ENCODE measurements around the gene TBC1D24.

Gene TBC1D24

DNA sequence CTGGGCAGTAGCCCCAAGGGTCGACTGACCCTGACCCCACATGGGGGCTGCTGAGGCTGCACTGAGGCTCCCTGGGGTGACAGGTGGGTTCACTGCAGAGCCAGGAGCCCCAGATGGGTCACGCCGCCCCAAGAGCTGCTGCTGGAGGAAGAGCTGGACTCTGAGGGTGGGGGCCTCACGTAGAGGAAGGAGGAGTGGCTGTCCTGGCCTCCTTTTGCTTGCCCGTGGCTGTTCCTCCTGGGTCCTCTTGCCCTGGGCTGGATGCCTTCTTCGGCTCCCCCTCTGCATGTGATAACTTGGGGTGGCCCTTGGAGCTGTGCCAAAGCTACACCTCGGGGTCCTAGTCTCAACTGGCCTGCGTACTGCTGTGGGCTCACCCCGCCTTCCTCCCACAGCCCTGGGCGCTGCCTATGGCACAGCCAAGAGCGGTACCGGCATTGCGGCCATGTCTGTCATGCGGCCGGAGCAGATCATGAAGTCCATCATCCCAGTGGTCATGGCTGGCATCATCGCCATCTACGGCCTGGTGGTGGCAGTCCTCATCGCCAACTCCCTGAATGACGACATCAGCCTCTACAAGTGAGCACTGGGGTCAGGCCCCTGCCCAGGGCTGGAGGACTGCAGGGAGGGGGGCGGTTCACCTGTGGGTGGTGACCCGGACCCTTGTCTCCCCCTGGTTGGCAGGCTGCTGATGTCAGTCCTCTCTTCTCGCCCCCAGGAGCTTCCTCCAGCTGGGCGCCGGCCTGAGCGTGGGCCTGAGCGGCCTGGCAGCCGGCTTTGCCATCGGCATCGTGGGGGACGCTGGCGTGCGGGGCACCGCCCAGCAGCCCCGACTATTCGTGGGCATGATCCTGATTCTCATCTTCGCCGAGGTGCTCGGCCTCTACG lies 44.1 kb downstream of the TBC1D24 start:
- Mint-ChIP-seq H3K4me1 (ENCODE audit: low read depth) (peaks cover 53% of the 10 kb centered on the region), H3K36me3 (no peaks in the 10 kb centered on the region), H3K4me3 (peak overlapping the region; percentile 81), H3K27ac (peak overlapping the region; percentile 91), H3K9me3 (ENCODE audit: low read depth) (no peaks in the 10 kb centered on the region), H3K27me3 (no peaks in the 10 kb centered on the region)

DNA sequence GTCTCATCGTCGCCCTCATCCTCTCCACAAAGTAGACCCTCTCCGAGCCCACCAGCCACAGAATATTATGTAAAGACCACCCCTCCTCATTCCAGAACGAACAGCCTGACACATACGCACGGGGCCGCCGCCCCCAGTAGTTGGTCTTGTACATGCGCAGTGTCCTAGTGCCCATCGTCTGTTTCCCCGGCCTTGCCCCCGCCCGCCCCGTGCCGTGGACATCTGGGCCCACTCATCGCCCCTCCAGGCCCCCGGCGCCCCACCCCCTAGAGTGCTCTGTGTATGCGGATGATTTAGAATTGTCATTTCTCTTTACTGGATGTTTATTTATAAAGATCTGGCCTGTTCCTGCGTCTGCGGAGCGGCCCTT lies 44.8 kb downstream of the TBC1D24 start:
- Mint-ChIP-seq H3K4me1 (ENCODE audit: low read depth) (peaks cover 53% of the 10 kb centered on the region), H3K27ac (peak overlapping the region; percentile 91), H3K27me3 (no peaks in the 10 kb centered on the region), H3K36me3 (no peaks in the 10 kb centered on the region), H3K4me3 (peak overlapping the region; percentile 81), H3K9me3 (ENCODE audit: low read depth) (no peaks in the 10 kb centered on the region)

DNA sequence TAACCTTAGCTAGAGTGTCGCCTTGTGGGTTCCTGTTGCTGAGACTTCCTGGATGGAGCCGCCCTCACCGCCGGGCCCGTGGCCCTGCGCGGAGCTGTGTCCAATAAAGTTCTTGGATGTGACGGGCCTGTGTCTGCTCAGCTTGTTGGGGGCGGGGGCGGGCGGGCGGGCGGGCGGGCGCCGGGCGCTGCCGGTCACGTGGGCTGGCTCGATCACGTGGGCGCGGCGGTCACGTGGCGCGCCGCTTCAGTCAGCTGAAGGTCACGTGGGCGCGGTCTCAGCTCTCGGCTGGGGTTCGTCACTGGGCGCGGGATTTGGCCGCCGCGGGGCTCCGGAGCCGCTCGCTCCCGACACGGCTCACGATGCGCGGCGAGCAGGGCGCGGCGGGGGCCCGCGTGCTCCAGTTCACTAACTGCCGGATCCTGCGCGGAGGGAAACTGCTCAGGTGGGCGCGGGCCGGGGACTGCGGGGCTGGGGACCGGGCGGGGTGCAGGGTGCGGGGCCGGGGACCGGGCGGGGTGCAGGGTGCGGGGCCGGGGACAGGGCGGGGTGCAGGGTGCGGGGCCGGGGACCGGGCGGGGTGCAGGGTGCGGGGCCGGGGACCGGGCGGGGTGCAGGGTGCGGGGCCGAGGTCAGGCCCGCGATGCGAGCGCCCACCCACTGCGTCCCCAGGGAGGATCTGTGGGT lies 45.3 kb downstream of the TBC1D24 start, which contains the start of gene AMDHD2:
Gene AMDHD2, plus strand, starts transcription at position 275 of the 687 bp plus-strand sequence. Its CDS starts 88 bp downstream, at position 363.
- H3K27ac Mint-ChIP-seq: peak within 1 kb of the TSS; percentile 93
- H3K9me3 Mint-ChIP-seq (ENCODE audit: low read depth): no peaks in the 10 kb centered on the region
- H3K4me3 Mint-ChIP-seq: peak within 1 kb of the TSS; percentile 90
- no peaks in the 10 kb centered on the region for H3K36me3 Mint-ChIP-seq
- H3K27me3 Mint-ChIP-seq: no peaks in the 10 kb centered on the region
- H3K4me1 Mint-ChIP-seq (ENCODE audit: low read depth): peaks cover 50% of the 10 kb centered on the region

DNA sequence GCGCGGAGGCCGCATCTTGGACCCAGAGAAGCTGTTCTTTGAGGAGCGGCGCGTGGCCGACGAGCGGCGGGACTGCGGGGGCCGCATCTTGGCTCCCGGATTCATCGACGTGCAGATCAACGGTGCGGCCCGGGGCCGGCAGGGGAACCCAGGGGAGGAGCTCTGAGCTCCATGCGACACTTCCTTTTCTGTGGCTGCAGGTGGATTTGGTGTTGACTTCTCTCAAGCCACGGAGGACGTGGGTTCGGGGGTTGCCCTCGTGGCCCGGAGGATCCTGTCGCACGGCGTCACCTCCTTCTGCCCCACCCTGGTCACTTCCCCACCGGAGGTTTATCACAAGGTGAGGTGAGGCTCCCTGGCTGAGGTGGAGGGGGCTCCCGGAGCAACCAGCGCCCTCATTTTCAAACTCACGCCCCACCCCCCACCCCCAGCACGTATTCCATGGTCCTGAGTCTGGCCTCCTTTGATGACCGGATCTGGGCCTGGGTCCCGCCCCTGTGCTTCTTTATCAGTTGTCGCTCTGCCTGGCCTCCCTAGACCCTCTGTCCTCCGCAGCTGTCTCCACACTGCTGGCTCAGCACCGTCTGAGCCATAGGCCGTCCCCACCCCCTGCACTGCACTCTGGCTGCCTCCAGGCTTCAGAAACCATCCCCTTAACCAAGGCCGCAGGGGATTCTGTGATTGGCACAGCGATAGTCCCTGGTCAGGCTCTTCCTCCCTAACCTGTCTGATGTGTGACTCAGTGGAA lies 46.0 kb downstream of the TBC1D24 start:
- Mint-ChIP-seq H3K36me3 (no peaks in the 10 kb centered on the region), H3K4me1 (ENCODE audit: low read depth) (peaks cover 43% of the 10 kb centered on the region), H3K9me3 (ENCODE audit: low read depth) (no peaks in the 10 kb centered on the region), H3K27ac (peak overlapping the region; percentile 93), H3K4me3 (peak overlapping the region; percentile 90), H3K27me3 (no peaks in the 10 kb centered on the region)

DNA sequence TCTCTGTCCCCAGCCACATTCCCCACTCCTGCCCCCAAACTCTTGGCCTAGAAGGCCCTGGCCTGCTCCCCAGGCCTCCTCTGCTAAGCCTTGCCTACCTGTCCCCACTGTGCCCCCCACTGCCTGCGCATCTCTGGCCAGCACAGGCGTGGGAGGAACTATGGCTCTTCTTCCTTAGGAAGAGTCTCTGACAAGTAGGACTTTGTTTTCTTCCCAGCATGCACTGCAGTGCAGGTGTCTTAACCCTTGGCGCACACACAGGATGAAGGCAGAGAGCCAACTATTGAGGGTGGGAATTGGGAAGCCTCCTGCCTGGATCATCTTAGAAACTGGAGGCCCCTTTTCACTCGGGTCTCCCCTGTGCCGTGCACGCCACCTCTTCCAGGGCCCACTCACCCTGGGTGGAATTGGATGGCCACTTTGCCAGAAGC lies 48.9 kb downstream of the TBC1D24 start:
- Mint-ChIP-seq H3K27ac (no peak overlapping the region), H3K4me1 (ENCODE audit: low read depth) (peaks cover 20% of the 10 kb centered on the region), H3K4me3 (no peak overlapping the region), H3K9me3 (ENCODE audit: low read depth) (no peaks in the 10 kb centered on the region), H3K27me3 (no peaks in the 10 kb centered on the region), H3K36me3 (no peaks in the 10 kb centered on the region)

DNA sequence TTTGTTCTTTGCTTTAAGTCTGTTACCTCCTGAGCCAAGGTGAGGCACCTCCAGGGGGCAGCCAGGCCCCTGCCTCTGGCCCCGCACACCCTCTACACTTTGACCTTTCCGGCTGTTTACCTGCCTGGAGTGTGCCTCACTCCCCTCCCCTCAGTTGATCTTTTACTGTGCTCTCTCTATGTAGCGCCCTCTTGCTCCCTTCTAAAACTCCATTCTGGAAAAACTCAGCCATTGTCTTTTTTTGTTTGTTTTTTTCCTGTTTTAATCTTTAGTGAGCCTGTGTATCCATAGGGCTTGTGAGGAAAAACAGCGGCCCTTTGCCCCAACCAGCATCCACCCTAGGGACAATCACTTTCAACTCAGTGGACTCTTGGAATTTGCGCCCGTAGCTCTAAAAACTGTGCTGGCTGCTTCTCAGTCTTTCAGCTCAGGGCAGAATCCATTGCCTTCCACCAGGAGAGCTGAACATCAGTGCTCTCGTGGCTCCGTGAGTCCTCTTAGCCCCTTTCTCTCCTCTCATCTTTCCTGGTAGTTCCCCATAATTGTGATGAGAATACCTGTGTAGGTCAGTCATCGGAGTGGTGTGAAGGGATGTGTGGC lies 49.5 kb downstream of the TBC1D24 start:
- Mint-ChIP-seq H3K27ac (peak overlapping the region; percentile 34), H3K4me1 (ENCODE audit: low read depth) (peaks cover 16% of the 10 kb centered on the region), H3K27me3 (no peaks in the 10 kb centered on the region), H3K9me3 (ENCODE audit: low read depth) (no peaks in the 10 kb centered on the region), H3K4me3 (no peak overlapping the region), H3K36me3 (no peaks in the 10 kb centered on the region)

DNA sequence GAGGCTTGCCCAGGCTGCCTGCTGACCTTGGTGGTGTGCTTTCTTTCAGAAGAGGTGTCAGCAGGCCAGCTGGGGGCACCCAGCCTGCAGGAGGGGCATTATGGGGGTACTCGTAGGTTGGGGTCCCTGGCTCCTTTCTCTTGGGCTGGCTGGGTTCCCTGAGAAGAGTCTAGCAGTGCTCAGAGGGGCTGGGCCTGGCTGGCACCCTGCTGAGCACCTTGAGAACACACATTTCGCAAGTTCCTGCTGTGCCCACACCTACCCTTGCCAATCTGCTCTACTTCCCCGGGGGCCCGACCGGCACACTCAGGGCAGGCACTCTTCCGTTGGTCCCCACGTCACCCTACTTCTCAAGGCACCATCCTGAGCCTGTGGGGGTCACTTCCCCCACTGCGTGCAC lies 51.2 kb downstream of the TBC1D24 start:
- Mint-ChIP-seq H3K4me1 (ENCODE audit: low read depth) (peaks cover 10% of the 10 kb centered on the region), H3K4me3 (no peak overlapping the region), H3K27me3 (no peaks in the 10 kb centered on the region), H3K36me3 (no peaks in the 10 kb centered on the region), H3K27ac (no peak overlapping the region), H3K9me3 (ENCODE audit: low read depth) (no peaks in the 10 kb centered on the region)

DNA sequence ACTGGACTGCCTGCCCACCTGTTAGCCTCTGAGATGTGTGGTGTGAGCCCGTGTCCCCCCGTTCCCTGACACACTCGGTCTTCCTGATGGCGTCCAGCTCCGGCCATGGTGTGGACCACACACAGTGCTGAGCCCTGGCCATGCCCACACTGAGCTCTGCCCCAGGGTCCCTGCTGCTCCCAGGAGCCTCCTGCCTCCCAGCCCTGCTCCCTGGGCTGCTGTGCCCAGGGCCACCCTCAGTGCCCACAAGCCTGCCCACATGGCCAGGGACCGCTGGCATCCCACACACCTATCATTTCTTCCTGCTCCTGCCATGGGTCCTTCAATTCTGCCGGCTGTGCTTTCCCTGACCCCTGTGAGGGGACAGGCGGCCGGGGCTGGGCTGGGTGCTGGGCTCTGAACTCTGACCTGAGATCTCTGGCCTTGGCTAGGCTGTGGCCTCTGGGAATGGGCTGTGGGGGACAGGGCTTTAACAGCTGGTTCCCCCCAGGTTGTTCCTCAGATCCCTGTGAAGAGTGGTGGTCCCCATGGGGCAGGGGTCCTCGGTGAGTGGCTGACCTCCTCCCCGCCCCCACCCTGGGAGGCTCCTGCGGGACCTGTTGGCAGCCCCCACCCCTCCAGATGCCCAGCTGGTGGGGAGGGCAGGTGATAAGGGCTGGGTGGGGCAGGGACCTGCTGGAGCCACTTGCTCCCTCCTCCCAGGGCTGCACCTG lies 52.3 kb downstream of the TBC1D24 start:
- Mint-ChIP-seq H3K27ac (no peak overlapping the region), H3K4me3 (no peak overlapping the region), H3K9me3 (ENCODE audit: low read depth) (no peaks in the 10 kb centered on the region), H3K36me3 (no peaks in the 10 kb centered on the region), H3K27me3 (no peaks in the 10 kb centered on the region), H3K4me1 (ENCODE audit: low read depth) (peaks cover 9% of the 10 kb centered on the region)

DNA sequence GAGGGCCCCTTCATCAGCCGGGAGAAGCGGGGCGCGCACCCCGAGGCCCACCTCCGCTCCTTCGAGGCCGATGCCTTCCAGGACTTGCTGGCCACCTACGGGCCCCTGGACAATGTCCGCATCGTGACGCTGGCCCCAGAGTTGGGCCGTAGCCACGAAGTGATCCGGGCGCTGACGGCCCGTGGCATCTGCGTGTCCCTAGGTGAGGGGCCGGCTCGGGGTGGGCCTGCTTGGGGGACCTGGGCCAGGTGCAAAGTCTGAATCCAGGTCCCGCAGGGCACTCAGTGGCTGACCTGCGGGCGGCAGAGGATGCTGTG lies 52.8 kb downstream of the TBC1D24 start:
- no peaks in the 10 kb centered on the region for H3K9me3 Mint-ChIP-seq (ENCODE audit: low read depth)
- no peaks in the 10 kb centered on the region for H3K27me3 Mint-ChIP-seq

DNA sequence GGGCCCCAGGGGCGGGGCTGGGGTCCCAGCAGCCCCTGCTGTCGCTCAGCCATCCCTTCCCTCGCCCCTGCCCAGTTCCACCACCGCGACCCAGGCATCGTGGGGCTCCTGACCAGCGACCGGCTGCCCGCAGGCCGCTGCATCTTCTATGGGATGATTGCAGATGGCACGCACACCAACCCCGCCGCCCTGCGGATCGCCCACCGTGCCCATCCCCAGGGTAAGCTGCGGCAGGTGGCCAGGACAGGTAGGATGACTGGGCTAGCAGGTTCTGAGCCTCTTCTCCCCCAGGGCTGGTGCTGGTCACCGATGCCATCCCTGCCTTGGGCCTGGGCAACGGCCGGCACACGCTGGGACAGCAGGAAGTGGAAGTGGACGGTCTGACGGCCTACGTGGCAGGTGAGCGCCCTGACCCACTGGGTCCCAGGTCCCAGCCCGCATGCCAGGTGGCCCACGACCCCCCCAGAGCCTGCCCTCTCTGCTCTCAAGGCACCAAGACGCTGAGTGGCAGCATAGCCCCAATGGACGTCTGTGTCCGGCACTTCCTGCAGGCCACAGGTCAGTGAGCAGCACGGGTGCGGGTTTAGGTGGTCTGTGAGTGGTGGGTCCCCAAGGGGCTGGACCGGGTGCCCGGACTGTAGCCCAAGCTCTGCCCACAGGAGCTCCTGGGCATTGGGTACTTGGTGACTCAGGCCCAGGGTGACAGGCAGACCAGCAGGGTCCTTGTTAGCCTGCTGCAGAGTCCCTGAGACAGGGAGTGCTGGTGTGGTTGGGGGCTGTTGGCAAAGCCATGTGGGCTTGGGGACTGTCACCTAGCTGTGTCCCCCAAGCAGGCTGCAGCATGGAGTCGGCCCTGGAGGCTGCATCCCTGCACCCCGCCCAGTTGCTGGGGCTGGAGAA lies 53.5 kb downstream of the TBC1D24 start:
- Mint-ChIP-seq H3K9me3 (ENCODE audit: low read depth) (no peaks in the 10 kb centered on the region), H3K4me3 (no peak overlapping the region), H3K27me3 (no peaks in the 10 kb centered on the region), H3K4me1 (ENCODE audit: low read depth) (peaks cover 13% of the 10 kb centered on the region), H3K36me3 (no peaks in the 10 kb centered on the region), H3K27ac (no peak overlapping the region)

More for the DNA sequence above, 52.8 kb downstream of the TBC1D24 start:
- Mint-ChIP-seq H3K36me3 (no peaks in the 10 kb centered on the region), H3K27ac (no peak overlapping the region), H3K4me3 (no peak overlapping the region), H3K4me1 (ENCODE audit: low read depth) (peaks cover 11% of the 10 kb centered on the region)

DNA sequence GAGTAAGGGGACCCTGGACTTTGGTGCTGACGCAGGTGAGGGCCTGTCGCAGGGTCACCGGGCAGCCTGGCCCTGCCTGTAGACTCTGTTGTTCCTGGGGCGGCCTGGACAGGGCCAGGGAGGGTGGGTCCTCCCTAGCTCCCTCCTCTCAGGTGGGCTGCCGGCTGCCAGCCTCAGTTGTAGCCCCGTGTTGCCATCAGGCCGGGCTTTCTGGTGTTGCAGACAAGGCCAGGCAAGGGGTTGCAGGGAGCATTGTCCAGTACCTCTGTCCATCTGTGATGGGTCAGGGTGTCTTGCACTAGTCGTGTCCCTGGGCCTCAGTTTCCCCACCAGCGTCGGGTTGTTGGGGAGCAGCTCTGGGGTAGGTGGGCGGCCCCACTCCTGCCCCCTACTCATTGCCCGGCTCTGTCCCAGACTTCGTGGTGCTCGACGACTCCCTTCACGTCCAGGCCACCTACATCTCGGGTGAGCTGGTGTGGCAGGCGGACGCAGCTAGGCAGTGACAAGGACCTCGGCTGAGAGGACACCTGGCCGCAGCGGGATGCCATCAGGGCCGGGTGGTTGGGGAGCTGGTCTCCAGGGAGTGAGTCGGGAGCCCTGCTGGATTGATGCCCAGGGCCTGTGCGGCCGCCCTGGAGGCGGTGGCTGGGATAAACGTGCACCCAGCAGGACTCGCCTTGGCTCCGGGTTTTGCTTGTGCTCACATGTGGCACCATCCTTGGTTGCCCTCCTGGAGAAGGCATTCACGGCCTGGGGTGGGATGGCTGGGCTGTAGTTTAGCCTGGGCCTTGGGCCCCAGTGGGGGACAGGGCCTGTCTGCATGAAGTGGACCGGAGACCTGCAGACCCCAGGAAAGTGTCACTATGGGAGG lies 54.4 kb downstream of the TBC1D24 start:
- Mint-ChIP-seq H3K27me3 (no peaks in the 10 kb centered on the region), H3K36me3 (no peaks in the 10 kb centered on the region), H3K27ac (no peak overlapping the region)

DNA sequence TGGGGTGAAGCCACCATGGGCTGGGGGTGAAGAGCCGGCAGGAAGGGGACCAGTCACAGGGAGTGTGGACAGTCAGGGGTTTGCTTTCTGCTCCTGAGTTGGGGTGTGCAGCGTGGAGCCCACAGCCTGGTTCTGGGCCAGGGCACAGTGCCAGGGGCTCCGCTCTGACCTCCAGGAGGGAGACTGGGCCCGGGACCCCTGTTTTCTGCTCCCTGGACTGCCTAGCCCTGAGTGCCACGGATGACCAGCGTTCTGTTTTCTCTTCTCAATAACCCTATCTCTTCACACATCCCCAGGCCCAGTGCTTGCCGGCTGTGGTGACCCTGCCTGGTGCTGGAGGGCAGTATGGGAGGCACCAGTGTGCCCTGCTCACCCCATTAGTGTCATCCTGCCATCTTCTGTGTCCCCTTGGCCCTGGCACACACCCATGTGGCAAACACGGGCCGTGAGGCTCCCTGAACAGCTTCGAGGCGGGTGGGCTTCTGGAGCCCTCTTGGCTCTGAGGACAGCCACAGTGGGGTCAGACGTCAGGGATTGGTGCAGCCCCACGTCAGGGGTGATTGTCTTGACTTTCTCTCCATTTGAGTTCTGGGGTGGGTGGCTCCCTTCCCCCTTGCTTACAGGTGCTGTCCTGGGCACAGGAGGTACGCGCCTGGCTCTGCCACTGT lies 55.2 kb downstream of the TBC1D24 start:
- H3K27ac Mint-ChIP-seq: no peak overlapping the region
- H3K4me1 Mint-ChIP-seq (ENCODE audit: low read depth): peaks cover 12% of the 10 kb centered on the region
- H3K27me3 Mint-ChIP-seq: no peaks in the 10 kb centered on the region
- H3K9me3 Mint-ChIP-seq (ENCODE audit: low read depth): no peaks in the 10 kb centered on the region
- H3K36me3 Mint-ChIP-seq: no peaks in the 10 kb centered on the region
- H3K4me3 Mint-ChIP-seq: no peak overlapping the region

More for the DNA sequence above, 54.4 kb downstream of the TBC1D24 start:
- Mint-ChIP-seq H3K9me3 (ENCODE audit: low read depth) (no peaks in the 10 kb centered on the region), H3K4me1 (ENCODE audit: low read depth) (peaks cover 12% of the 10 kb centered on the region), H3K4me3 (no peak overlapping the region)
